ENCODE measurements around the gene CEACAM19.
"Not testable (repeated sequence)": the region's sequence is repeated elsewhere in the genome, so short reads cannot be mapped to it uniquely, and the experiment has no call there.

The CEACAM19 gene

GRCh38 chr19:44703336-44704078 lies 32.2 kb downstream of the CEACAM19 start:
- DNase-seq, result no peak

DNA sequence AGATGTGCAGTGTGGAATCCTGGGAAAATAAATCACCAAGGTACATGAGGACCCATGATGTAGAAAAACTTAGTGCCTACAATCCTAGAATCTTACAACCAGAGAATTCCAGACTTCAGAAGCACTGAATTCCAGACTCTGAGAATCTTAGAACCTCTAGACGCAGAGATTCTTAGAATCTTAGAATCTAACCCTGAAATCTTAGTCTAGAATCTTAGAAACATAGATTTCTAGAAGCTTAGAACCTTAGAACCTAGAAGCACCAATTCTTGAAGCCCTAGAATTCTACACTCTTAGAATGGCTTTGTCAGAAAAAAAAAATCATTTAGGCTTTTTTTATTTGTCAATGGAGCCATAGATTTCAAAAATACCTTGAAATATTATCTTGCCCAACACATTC lies 33.7 kb downstream of the CEACAM19 start:
- DNase-seq, result no peak

- no peak for DNase-seq
Observed at GRCh38 chr19:44705502-44706010, 34.3 kb downstream of the CEACAM19 start.

GRCh38 chr19:44706506-44707236 lies 35.4 kb downstream of the CEACAM19 start:
- DNase-seq, result no peak

GRCh38 chr19:44707794-44708193 lies 36.5 kb downstream of the CEACAM19 start:
- no peak for DNase-seq

- DNase-seq, result no peak
Observed at GRCh38 chr19:44708940-44709339, 37.7 kb downstream of the CEACAM19 start.

GRCh38 chr19:44709434-44710266 lies 38.4 kb downstream of the CEACAM19 start:
- not testable (repeated sequence) for DNase-seq

GRCh38 chr19:44710483-44710882 lies 39.2 kb downstream of the CEACAM19 start:
- DNase-seq, result no peak

GRCh38 chr19:44712864-44713515 lies 41.7 kb downstream of the CEACAM19 start:
- no peak for DNase-seq

- DNase-seq, result no peak
Observed at GRCh38 chr19:44714597-44715169, 43.4 kb downstream of the CEACAM19 start.

DNA sequence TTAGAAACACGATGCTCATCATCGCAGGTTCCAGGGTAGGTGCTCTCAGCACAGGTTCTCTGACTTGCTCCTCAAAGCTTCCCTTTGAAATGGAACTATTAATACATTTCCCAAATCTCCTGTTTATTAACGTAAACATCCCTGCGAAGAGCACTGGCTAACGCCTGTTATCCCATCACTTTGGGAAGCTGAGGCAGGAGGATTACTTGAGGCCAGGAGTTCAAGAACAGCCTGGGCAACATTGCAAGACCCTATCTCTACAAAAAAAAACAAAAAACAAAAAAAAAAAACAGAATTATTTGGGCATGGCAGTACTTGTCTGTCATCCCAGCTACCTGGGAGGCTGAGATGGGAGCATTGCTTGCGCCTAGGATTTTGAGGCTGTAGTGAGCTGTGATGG lies 46.3 kb downstream of the CEACAM19 start:
- no peak for DNase-seq

DNA sequence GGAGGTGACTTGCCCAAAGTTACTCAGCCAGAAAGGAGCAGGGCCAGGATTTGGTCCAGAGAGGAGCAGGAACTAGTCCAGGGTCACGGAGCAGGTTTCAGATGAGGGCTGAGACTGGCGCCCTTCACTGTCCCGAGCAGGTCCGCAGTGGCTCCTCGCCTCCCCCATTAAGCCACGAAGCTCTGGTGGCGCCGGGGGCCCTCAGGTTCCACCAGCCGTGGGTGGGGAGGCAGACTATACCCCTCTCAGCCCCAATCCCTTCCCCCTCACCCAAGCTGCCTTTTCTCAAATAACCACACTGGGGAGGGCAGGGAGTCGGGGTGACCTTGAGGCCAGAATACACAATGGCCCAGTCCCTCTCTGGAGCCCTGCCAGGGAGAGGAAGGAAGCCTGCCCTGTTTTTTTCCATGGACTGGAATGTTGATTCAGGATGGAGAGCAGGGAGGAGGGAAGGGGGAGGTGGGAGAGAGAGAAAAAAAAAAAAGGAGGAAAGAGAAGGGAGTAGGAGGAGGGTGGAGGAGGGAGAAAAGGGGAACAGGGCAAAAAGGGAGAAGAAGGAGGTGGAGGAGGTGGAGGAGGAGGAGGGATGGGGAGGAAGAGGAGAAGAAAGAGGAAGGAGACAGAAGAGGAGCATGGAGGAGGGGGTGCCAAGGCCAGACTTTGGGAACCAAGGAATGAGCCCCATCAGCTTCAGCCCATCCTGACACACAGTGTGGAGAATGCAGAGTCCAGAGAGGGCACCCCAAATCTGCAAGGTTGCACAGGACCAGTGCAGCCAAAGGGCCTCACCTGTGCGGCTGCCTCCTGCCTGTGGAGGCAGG lies 47.4 kb downstream of the CEACAM19 start:
- DNase-seq, result no peak

- DNase-seq, result no peak
Observed at GRCh38 chr19:44719262-44719701, 48.0 kb downstream of the CEACAM19 start.

DNA sequence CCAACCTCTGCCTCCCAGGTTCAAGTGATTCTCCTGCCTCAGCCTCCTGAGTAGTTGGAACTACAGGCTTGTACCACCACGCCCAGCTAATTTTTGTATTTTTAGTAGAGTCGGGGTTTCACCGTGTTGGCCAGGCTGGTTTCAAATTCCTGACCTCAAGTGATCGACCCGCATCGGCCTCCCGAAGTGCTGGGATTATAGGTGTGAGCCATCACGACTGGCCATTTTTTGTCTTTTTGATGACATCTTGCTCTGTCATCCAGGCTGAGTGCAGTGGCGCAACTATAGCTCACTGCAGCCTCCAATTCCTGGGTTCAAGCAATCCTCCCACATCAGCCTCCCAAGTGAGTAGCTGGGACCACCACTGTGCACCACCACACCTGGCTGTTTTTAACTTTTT lies 49.1 kb downstream of the CEACAM19 start:
- DNase-seq, result not testable (repeated sequence)

- no peak for DNase-seq
Observed at GRCh38 chr19:44720945-44721344, 49.7 kb downstream of the CEACAM19 start.

GRCh38 chr19:44721369-44721768 lies 50.1 kb downstream of the CEACAM19 start:
- not testable (repeated sequence) for DNase-seq

GRCh38 chr19:44722131-44723121 lies 51.1 kb downstream of the CEACAM19 start:
- no peak for DNase-seq

GRCh38 chr19:44723299-44723951 lies 52.1 kb downstream of the CEACAM19 start:
- no peak for DNase-seq

GRCh38 chr19:44723952-44724319 lies 52.7 kb downstream of the CEACAM19 start:
- DNase-seq, result peak; percentile 62

DNA sequence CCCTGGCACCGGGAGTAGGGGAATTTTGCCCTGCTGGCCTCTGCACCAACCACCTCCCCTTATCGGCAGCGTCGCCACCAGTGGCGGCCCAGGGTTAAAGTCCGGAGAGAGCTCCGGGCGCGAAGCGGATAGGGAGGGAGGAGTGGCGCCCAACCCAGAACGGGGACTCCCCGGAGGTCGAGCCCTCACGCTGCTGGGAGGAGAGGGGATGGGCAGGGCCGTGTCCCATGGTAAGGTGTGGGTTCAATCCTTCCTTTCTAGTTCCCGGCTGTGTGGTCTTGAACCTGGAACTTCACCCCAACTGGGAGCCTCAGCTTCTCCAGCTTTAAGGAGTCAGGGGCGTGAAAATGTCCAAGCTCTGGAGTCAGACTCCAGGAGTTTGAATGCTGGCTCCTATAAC lies 54.0 kb downstream of the CEACAM19 start:
- DNase-seq, result no peak
